ENCODE measurements around the gene GREB1.
A peak's percentile ranks its signal among the peaks of the same experiment; 100 is the strongest.

The GREB1 gene

GRCh38 chr2:11508279-11508678 lies 25.6 kb upstream of the GREB1 start (continued):
- TF ChIP-seq REST (tag by site-specific recombination; IDR thresholded peaks at IDR 0.05) (no peak), ZNF211 (tag by site-specific recombination; IDR thresholded peaks at IDR 0.05; ENCODE audit: low read depth) (no peak), ZNF350 (tag by site-specific recombination; IDR thresholded peaks at IDR 0.05) (no peak), ZNF280D (tag by site-specific recombination; IDR thresholded peaks at IDR 0.05) (no peak), ZSCAN18 (tag by site-specific recombination; IDR thresholded peaks at IDR 0.05) (no peak)

- Histone ChIP-seq H3K27ac (ENCODE audit: extremely low read depth, low read depth, low read length) (no peak overlapping the region), H3K9me3 (ENCODE audit: control insufficient read depth, insufficient read depth, low read depth, low read length) (no peaks in the 10 kb centered on the region), H3K4me3 (ENCODE audit: low read depth, low read length) (no peak overlapping the region), H3K36me3 (ENCODE audit: control insufficient read depth in 2 of 2, insufficient read depth in 1 of 2, low read length in 2 of 2) (no peaks in the 10 kb centered on the region), H3K4me1 (ENCODE audit: control insufficient read depth, insufficient read depth, low read length) (no peaks in the 10 kb centered on the region; the same call in 1 of the 2 replicates)
- TF ChIP-seq ZNF394 (tag by site-specific recombination; IDR thresholded peaks at IDR 0.05; ENCODE audit: borderline replicate concordance) (no peak), ATF2 (tag by site-specific recombination; IDR thresholded peaks at IDR 0.05; ENCODE audit: low read depth) (no peak), REPIN1 (tag by site-specific recombination; IDR thresholded peaks at IDR 0.05; ENCODE audit: low read depth) (no peak), ZNF184 (tag by site-specific recombination; IDR thresholded peaks at IDR 0.05) (no peak), ZNF654 (tag by site-specific recombination; IDR thresholded peaks at IDR 0.05; ENCODE audit: low read depth) (no peak), ZNF529 (tag by site-specific recombination; IDR thresholded peaks at IDR 0.05; ENCODE audit: insufficient replicate concordance) (no peak), ZBTB17 (tag by site-specific recombination; IDR thresholded peaks at IDR 0.05) (peak; percentile 38)
- ChIA-PET POLR2A (no interaction called here), CTCF (interaction anchor here (0.6 to 0.8 kb wide), 4 partner anchors 25 to 545 kb away, joined by 3 to 4 read pairs (median 3); no protein-coding TSS in a partner anchor)
These were observed 24.0 kb upstream of the GREB1 start for GRCh38 chr2:11509657-11510360.

GRCh38 chr2:11512431-11512830 lies 21.4 kb upstream of the GREB1 start:
- Histone ChIP-seq H3K4me1 (ENCODE audit: control insufficient read depth, insufficient read depth, low read length) (no peaks in the 10 kb centered on the region), H3K27ac (ENCODE audit: extremely low read depth, low read depth, low read length) (no peak overlapping the region), H3K4me3 (ENCODE audit: low read depth, low read length) (no peak overlapping the region), H3K36me3 (ENCODE audit: control insufficient read depth in 2 of 2, insufficient read depth in 1 of 2, low read length in 2 of 2) (no peaks in the 10 kb centered on the region), H3K9me3 (ENCODE audit: control insufficient read depth, insufficient read depth, low read depth, low read length) (no peaks in the 10 kb centered on the region)
- POLR2A ChIA-PET, result no interaction called here
- CTCF ChIA-PET, result interaction anchor here (0.6 to 2.4 kb wide), 3 partner anchors 22 to 298 kb away, joined by 3 to 14 read pairs (median 3); no protein-coding TSS in a partner anchor
- TF ChIP-seq ZNF654 (tag by site-specific recombination; IDR thresholded peaks at IDR 0.05; ENCODE audit: low read depth) (no peak), ZNF610 (tag by site-specific recombination; IDR thresholded peaks at IDR 0.05; ENCODE audit: borderline replicate concordance) (no peak), ZNF596 (tag by site-specific recombination; IDR thresholded peaks at IDR 0.05) (no peak), ZNF513 (tag by site-specific recombination; IDR thresholded peaks at IDR 0.05) (no peak), ZNF335 (tag by site-specific recombination; conservative IDR thresholded peaks at IDR 0.05) (no peak), ZNF394 (tag by site-specific recombination; IDR thresholded peaks at IDR 0.05; ENCODE audit: borderline replicate concordance) (no peak), ZNF114 (tag by site-specific recombination; IDR thresholded peaks at IDR 0.05) (no peak), ZNF561 (tag by site-specific recombination; IDR thresholded peaks at IDR 0.05; ENCODE audit: borderline replicate concordance) (no peak)
